Activated T-cell treated with anti-CD3 and anti-CD28 coated beads, Interleukin-2, amount 50 U/mL, for 4 hours (primary cell): ENCODE measurements around the gene VAC14. TPM values are rescaled to one million over a fixed set of nuclear protein-coding genes. Genes with fewer than 3 reads are reported as not detected.
"Not testable (repeated sequence)": the region's sequence is repeated elsewhere in the genome, so short reads cannot be mapped to it uniquely, and the experiment has no call there.

Source experiments
- ATAC-seq, 2 donors: fragments of 200-7000 bp; cut with Tn5 transposase; one replicate each; pipeline ENCODE4 v1.10.0; 2021
- DNase-seq: peaks from one replicate; pipeline ENCODE4 v3.0.0-alpha.2; 2020
- H3K27me3 Mint-ChIP-seq: one replicate; pipeline ENCODE4 v1.8.0; 2021; ENCODE audit warnings: low read depth, mixed read lengths
- H3K36me3 Mint-ChIP-seq: one replicate; pipeline ENCODE4 v1.8.0; 2022; ENCODE audit warnings: mixed read lengths; ENCODE audit not compliant: insufficient read depth
- H3K4me1 Mint-ChIP-seq: one replicate; pipeline ENCODE4 v1.8.0; 2021; ENCODE audit warnings: low read depth, mixed read lengths
- H3K4me3 Mint-ChIP-seq: one replicate; pipeline ENCODE4 v1.8.0; 2021; ENCODE audit warnings: mild to moderate bottlenecking, moderate library complexity, mixed read lengths
- H3K9me3 Mint-ChIP-seq: one replicate; pipeline ENCODE4 v1.8.0; 2021; ENCODE audit warnings: mixed read lengths
- total RNA-seq, 3 donors: library from RNA; stranded (reverse); gene quantifications; one replicate each; pipeline ENCODE4 v1.2.1, GENCODE V29; 2021

The VAC14 gene
- total RNA-seq, 3 donors from 2014 or later, result 48.3 to 54.5 (median 49.3) TPM

DNA sequence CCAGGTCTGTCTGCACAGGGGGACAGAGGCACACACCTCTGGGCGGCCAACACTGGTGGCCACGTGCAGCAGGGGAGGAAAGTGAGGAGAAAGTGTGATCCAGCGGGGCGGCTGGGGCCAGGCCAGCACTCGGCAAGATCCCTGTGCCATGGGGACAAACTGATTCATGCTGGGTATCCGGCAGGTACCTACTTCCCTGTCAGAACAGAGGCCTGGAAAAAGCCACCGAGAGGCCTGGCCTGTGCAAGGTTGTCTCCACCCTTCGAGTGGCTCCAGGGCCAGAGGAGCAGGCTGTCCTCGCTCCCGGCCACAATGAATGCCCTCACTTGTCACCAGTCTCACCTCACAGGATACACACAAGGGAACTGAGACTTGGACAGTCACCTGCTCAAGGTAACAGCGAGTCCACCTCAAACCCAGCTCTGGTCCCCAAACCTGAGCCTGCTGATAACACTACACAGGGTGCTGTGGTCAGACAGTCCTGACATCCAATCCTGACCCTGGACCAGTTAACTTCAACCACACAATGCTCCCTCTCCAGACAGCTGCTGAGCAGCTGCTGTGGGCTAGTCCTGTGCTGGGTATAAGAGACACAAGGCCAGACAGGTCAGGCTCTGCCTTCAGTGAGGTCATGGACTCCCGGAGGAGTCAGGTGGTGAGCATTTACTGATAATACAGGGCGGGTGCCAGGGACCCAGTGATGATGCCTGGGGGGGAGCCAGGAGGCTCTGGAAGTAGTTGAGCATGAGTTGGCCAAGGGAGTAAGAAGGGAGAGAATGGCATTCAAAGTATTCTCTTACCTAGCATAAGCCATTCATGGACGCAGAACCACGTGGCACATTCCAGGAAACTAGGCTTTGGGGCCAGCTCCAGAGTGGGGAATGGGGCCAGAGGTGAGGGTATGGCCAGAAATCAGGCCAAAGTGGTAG is 53.0 kb downstream of the VAC14 start:
- no peak overlapping the region for H3K4me3 Mint-ChIP-seq
- no peaks in the 10 kb centered on the region for H3K27me3 Mint-ChIP-seq
- peaks cover 22% of the 10 kb centered on the region for H3K36me3 Mint-ChIP-seq
- peaks cover 15% of the 10 kb centered on the region for H3K4me1 Mint-ChIP-seq
- DNase-seq, result no peak
- no peak for ATAC-seq
- H3K9me3 Mint-ChIP-seq, result no peaks in the 10 kb centered on the region

DNA sequence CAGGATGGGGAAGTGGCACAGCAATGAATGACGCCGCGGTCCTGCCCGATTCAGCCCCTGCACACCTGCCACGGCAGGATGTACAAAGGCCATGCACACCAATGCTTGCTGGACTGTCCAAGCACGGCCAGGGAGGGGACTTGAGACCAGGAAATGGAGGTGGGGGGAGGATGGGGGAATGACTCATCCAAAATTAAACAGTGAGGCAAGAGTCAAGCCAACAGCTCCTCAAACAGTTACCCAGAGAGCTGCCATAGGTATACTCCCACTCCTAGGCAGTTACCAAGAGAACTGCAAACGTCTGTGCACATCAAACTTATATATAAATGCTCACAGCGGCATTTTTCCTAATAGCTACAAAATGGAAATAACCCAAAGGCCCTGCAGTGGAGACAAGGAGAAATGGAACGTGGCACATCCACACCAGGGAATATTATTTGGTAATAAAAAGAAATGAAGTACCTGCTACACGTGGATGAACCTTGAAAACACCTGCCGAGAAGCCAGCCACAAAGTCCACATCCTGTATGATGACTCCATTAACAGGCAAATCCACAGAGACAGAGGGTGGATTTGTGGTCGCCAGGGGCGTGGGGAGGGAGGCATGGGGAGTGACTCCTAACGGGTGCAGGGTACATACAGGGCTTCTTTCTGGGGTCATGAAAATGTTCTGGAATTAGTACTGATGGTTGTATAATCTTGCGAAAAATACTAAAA is 54.1 kb downstream of the VAC14 start:
- Mint-ChIP-seq H3K9me3 (no peaks in the 10 kb centered on the region), H3K27me3 (no peaks in the 10 kb centered on the region), H3K4me1 (peaks cover 15% of the 10 kb centered on the region), H3K4me3 (no peak overlapping the region), H3K36me3 (peaks cover 24% of the 10 kb centered on the region)
- ATAC-seq (peak; percentile 42 to 61), DNase-seq (no peak)

DNA sequence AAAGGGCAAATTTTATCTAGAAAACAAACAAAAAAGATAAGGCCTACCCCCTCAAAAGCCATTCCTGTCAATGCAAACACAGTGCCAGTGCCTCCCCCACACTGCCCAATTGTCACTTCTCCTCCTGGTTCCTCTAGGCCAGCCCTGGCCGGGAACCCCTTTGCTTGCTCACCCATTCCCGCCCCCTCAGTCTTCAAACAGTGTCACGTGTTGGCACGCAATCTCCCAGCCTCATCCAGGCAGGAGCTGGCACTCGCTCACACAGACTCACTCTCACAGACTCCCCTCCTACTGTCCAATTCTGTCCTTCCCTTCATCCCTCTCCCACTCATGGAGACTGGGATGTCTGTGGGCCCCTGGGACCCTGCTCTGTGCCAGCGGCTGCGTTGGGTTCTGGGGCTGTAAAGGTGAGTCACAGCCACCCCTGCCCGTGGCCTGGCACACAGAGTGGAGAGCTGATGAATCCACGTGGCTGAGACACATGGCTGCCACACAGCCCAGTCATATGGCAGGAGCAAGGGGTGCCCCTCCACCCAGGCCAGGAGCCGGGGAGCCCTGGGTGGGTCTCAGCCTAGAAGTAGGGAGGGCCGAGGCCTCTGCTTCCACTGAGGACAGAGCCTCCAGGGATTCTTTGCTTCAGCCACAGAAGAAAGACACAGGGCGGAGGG is 54.8 kb downstream of the VAC14 start:
- Mint-ChIP-seq H3K36me3 (peaks cover 27% of the 10 kb centered on the region), H3K9me3 (no peaks in the 10 kb centered on the region), H3K27me3 (no peaks in the 10 kb centered on the region), H3K4me1 (peaks cover 15% of the 10 kb centered on the region), H3K4me3 (no peak overlapping the region)
- ATAC-seq (peak in 1 of 2 donors; percentile 23), DNase-seq (no peak)

DNA sequence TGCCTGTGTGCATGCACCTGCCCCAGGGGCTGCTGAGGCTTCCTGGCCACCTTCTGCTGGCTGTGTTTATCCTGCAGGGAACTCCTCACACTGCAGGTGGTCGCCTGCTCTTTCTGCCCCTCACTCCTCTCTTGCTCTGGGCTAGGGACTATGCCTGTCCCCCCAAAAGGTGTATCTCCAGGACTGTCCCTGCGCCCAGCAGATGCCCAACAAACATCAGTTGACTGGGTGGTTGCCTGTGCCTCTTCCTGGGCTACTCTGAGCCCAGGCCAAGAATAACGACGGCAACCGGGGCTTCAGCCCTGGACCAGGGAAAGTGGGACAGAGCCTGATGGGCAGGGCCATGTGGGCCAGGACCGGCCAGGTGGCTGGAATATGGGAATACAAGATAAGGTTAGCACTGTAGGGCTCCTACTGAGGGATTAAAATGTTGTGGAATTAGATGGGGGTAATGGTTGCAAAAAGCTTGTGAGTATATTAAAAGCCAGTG is 55.4 kb downstream of the VAC14 start:
- Mint-ChIP-seq H3K36me3 (peaks cover 27% of the 10 kb centered on the region), H3K4me3 (no peak overlapping the region), H3K4me1 (peaks cover 15% of the 10 kb centered on the region), H3K9me3 (no peaks in the 10 kb centered on the region), H3K27me3 (no peaks in the 10 kb centered on the region)
- DNase-seq (no peak), ATAC-seq (no peak)

DNA sequence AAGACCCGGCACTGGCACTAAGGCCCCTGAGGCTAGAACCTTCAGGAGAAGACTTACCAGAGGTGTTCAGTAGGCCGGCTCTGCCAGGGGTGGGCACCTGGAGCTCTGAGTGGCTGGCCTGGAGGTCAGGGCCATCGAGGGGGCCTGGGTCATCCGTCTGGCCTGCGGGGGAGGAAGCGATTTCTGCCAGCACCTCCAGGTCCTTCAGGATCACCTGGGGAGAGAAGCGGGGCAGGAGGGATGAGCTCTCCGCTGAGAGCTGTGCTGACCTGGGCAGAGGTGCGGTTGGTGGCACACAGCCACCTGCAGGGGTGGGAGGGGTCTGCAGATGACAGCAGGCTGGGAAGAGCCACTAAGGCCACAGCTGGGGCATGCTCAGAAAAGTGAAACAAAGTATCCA is 56.6 kb downstream of the VAC14 start:
- peaks cover 15% of the 10 kb centered on the region for H3K4me1 Mint-ChIP-seq
- peaks cover 27% of the 10 kb centered on the region for H3K36me3 Mint-ChIP-seq
- no peak overlapping the region for H3K4me3 Mint-ChIP-seq
- H3K9me3 Mint-ChIP-seq, result no peaks in the 10 kb centered on the region
- no peaks in the 10 kb centered on the region for H3K27me3 Mint-ChIP-seq
- no peak for ATAC-seq
- DNase-seq, result no peak

DNA sequence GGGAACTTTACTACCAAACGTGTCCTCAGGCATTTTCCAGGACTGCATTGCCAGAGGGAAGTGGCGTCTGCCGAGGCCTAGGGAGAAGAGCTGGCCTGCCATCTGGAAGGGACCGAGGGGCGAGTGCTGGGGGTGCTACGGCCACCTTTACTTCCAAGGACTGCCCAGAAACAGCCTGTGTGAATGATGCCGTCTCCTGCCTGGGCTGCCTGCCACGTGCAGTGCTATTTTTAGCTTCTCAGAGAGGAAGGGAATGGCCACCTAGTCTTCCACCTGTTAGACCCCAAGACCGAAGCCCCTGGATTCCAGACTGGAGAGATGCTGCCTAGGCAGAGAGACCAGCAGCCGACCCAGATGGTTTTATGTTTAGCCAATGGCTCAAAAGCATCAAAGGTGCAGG is 57.2 kb downstream of the VAC14 start:
- no peak for ATAC-seq
- no peaks in the 10 kb centered on the region for H3K27me3 Mint-ChIP-seq
- DNase-seq, result no peak
- H3K4me3 Mint-ChIP-seq, result no peak overlapping the region
- peaks cover 29% of the 10 kb centered on the region for H3K36me3 Mint-ChIP-seq
- peaks cover 20% of the 10 kb centered on the region for H3K4me1 Mint-ChIP-seq
- no peaks in the 10 kb centered on the region for H3K9me3 Mint-ChIP-seq

DNA sequence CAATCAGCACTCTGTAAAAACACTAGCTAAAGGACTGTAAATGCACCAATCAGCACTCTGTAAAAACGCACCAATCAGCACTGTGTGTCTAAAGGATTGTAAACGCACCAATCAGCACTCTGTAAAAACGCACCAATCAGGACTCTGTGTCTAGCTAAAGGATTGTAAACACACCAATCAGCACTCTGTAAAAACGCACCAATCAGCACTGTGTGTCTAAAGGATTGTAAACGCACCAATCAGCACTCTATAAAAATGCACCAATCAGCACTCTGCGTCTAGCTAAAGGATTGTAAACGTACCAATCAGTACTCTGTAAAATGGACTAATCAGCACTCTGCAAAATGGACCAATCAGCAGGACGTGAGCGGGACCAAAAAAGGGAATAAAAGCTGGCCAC is 58.0 kb downstream of the VAC14 start:
- DNase-seq, H3K9me3 Mint-ChIP-seq, H3K27me3 Mint-ChIP-seq, ATAC-seq, H3K4me3 Mint-ChIP-seq: not testable (repeated sequence)
- peaks cover 28% of the 10 kb centered on the region for H3K4me1 Mint-ChIP-seq
- H3K36me3 Mint-ChIP-seq, result peaks cover 29% of the 10 kb centered on the region

DNA sequence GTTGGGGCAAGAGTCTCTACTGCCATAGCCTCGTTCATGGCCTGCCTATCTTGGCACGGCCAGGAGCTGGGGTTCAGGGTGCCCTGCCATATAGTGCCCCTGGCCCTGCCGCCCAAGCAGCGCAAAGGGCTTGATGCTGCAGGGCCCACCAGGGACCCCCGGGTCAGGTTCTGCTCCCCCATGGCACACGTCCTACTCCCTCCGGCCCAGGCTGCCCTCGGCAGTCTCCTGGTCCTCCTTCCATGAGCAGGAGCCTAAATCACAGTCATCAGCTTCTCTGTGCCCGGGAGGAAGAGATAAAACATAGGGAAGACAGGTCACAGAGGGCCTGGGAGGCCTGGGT is 59.2 kb downstream of the VAC14 start:
- H3K27me3 Mint-ChIP-seq, result no peaks in the 10 kb centered on the region
- no peak overlapping the region for H3K4me3 Mint-ChIP-seq
- peaks cover 32% of the 10 kb centered on the region for H3K36me3 Mint-ChIP-seq
- peaks cover 31% of the 10 kb centered on the region for H3K4me1 Mint-ChIP-seq
- DNase-seq (no peak), ATAC-seq (no peak)
- no peaks in the 10 kb centered on the region for H3K9me3 Mint-ChIP-seq

DNA sequence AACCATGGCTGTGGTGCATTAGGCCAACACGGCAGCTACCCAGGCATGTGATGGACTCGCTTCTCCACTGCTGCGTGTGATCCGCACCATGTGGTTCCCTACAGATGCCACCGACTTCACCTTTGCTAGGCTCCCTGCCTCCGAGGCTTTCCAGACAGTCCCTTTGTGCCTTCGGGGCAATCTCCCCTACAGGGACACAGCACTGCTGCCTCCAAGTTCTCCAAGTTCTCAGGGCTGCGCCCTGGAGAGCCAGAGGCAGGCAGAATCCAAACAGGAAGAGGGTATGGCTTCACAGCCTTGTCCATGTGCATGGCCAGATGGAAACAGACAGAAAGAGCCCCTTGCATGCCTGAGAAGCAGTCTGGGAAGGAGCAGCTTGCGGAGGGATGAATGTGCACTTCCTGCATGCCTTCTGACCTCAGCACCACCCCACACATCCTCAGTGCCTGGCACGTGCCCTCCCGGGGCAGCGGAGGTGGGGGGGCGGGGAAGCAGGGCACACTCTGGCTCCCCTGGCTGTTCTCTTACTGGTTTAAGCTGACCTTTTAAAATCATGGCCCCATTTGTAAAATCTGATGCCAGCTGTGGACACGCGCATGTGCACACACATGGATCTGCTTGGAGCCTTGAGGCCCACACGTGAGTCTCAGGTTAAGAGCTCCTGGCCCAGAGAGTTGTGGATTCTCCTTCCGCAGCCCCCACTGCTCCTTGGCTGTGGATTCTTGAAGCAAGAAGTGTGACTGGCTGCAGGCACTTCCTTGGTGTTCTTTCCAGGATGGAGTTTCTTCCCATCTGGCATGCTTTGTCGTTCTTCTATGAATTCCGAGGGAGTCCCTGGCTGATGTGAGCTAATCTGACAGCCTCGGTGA is 59.8 kb downstream of the VAC14 start:
- H3K27me3 Mint-ChIP-seq, result no peaks in the 10 kb centered on the region
- H3K4me3 Mint-ChIP-seq, result no peak overlapping the region
- H3K4me1 Mint-ChIP-seq, result peaks cover 30% of the 10 kb centered on the region
- peaks cover 30% of the 10 kb centered on the region for H3K36me3 Mint-ChIP-seq
- ATAC-seq (no peak), DNase-seq (no peak)
- H3K9me3 Mint-ChIP-seq, result no peaks in the 10 kb centered on the region

DNA sequence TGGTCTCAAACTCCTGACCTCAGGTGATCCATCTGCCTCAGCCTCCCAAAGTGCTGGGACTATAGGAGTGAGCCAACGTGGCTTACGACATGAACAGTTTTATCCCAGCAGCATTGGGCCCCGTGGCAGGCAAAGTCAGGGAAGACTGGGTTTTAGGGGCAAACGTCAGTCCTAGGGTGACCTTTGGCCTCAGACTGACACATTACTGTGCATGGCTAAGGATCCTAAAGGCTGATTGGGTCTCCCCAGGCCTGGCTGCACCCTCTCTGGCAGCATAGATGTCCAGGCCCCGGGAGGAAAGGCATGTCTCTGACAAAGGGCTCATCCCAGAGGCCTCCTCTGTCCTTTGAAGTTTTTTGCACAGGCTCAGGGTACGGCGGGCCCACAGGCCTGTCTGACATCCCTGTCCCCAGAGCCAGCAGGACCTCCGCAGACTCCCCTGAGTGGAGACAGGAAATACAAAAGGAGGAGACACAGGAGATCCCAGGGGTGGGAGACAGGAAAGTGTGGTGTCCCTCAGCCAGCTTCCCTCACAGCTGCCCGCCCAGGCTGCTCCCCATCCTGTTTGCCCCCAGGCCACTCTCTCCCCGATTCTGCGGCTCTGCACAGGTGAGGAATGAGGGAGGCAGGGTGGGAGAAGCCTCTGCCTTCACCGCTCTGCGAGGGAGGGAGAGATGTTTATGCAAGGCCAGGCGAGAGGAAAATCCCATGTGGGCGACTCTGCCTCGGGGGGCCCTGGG is 60.6 kb downstream of the VAC14 start:
- H3K27me3 Mint-ChIP-seq, result no peaks in the 10 kb centered on the region
- peaks cover 30% of the 10 kb centered on the region for H3K4me1 Mint-ChIP-seq
- ATAC-seq (no peak), DNase-seq (no peak)
- H3K4me3 Mint-ChIP-seq, result no peak overlapping the region
- peaks cover 28% of the 10 kb centered on the region for H3K36me3 Mint-ChIP-seq
- no peaks in the 10 kb centered on the region for H3K9me3 Mint-ChIP-seq

DNA sequence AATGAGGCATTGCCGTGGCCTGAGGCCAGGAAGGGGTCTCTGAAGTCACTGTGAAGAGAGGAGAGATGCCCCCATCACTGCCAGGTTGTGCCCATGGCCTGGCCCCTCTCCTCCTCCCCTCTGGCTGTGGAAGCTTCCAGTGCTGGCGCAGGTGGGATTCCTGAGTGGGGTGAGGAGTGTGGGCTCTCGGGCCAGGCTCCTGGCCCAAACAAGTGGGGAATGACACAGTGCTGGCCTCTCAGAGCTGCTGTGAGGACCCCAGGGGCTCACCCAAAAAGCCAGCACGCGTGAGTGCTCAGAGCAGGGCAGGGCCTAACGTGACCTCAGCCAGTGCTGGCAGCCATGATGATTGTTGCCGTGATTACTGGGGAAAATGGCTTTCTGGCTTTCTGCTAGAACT is 61.6 kb downstream of the VAC14 start:
- Mint-ChIP-seq H3K9me3 (no peaks in the 10 kb centered on the region), H3K4me3 (no peak overlapping the region), H3K27me3 (no peaks in the 10 kb centered on the region), H3K36me3 (peaks cover 26% of the 10 kb centered on the region), H3K4me1 (peaks cover 30% of the 10 kb centered on the region)
- DNase-seq, result no peak
- ATAC-seq, result no peak

DNA sequence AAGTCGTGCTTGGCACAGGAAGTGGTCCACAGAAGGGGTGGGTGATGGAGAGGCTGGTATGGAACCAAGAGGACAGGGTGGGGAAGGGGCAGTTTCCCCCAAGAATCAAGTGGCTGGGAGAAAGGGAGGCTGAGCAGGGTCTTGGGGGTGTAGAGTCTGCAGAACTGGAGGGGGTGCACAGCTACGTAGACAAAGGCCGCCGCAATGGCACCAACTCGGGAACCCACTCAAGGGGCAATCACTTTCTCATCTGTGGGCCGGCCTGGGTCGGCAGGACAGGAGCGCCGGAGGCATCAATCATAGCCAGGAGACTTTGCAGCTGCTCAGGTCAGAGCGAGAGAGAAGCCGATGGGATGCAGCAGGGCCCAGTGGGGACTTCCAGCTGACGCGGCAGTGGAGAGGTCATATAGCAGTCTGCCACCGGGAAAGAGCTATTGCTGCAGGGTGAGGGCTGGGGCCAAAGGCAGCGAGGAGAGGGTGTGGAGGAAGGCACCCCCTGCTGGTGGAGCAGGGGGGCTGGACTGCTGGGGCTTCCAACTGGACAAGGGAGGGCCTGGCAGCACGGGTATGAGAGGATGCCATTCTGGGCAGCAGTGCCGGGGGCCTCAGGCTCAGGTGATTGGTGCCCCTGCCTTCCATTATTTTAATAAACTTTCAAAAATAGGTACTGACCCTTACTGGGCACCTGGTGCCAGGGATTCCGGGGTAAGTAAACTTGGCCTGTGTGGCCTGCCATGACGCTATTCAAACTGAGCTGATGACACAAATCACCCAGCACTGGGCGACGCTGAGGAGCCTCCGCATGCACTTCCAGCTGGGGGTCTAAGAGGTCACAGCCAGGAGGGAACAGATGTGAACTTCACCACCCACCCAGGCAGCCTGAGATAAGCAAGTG is 62.6 kb downstream of the VAC14 start:
- Mint-ChIP-seq H3K4me1 (peaks cover 30% of the 10 kb centered on the region), H3K4me3 (peak overlapping the region; percentile 73), H3K27me3 (no peaks in the 10 kb centered on the region), H3K9me3 (no peaks in the 10 kb centered on the region), H3K36me3 (peaks cover 18% of the 10 kb centered on the region)
- DNase-seq (no peak), ATAC-seq (no peak)
